Nephron (organoid): ENCODE measurements around the gene KRTAP12-1.
"Not testable (repeated sequence)": the region's sequence is repeated elsewhere in the genome, so short reads cannot be mapped to it uniquely, and the experiment has no call there.

Experiments used
- H3K27ac Mint-ChIP-seq, 3 experiments: 2 replicates each; pipeline ENCODE4 v1.8.0; 2020; ENCODE audit warnings: mixed read lengths in 3 of 3, mild to moderate bottlenecking in 2 of 3, moderate library complexity in 1 of 3
- H3K27me3 Mint-ChIP-seq: 2 replicates; pipeline ENCODE4 v1.8.0; 2021; ENCODE audit warnings: low read depth, mild to moderate bottlenecking, moderate library complexity, mixed read lengths
- H3K36me3 Mint-ChIP-seq: 2 replicates; pipeline ENCODE4 v1.8.0; 2020; ENCODE audit warnings: low read depth, mixed read lengths
- H3K4me1 Mint-ChIP-seq: 2 replicates; pipeline ENCODE4 v1.8.0; 2020; ENCODE audit warnings: mixed read lengths
- H3K4me3 Mint-ChIP-seq, 3 experiments: 2 replicates each; pipeline ENCODE4 v1.8.0; 2020; ENCODE audit warnings: mild to moderate bottlenecking in 3 of 3, mixed read lengths in 3 of 3, moderate library complexity in 2 of 3
- H3K9me3 Mint-ChIP-seq: 2 replicates; pipeline ENCODE4 v1.8.0; 2020; ENCODE audit warnings: mixed read lengths
- CTCF ChIP-seq, 3 experiments: fragments of 200-600 bp; sonication (generic); IDR thresholded peaks; one replicate each; pipeline ENCODE4 v1.5.0; 2021; ENCODE audit warnings: antibody characterized with exemption in 3 of 3; ENCODE audit not compliant: unreplicated experiment in 3 of 3

Gene KRTAP12-1

GRCh38 chr21:44695641-44696040, 13.7 kb upstream of the KRTAP12-1 start:
- peaks cover 18% of the 10 kb centered on the region for H3K4me1 Mint-ChIP-seq
- no peak for TF ChIP-seq CTCF (IDR thresholded peaks at IDR 0.05; ENCODE audit: unreplicated experiment in 3 of 3)
- peaks cover 27% of the 10 kb centered on the region for H3K9me3 Mint-ChIP-seq
- peaks cover 50% of the 10 kb centered on the region for H3K27me3 Mint-ChIP-seq
- no peak overlapping the region for H3K4me3 Mint-ChIP-seq
- no peaks in the 10 kb centered on the region for H3K36me3 Mint-ChIP-seq
- H3K27ac Mint-ChIP-seq = no peak overlapping the region

- Mint-ChIP-seq H3K27me3 (peaks cover 49% of the 10 kb centered on the region), H3K4me3 (no peak overlapping the region), H3K36me3 (no peaks in the 10 kb centered on the region), H3K27ac (no peak overlapping the region), H3K9me3 (peaks cover 27% of the 10 kb centered on the region), H3K4me1 (peaks cover 20% of the 10 kb centered on the region)
- TF ChIP-seq CTCF (IDR thresholded peaks at IDR 0.05; ENCODE audit: unreplicated experiment in 3 of 3) = no peak
Observed at GRCh38 chr21:44695184-44695583, 13.2 kb upstream of the KRTAP12-1 start.

GRCh38 chr21:44694776-44695175, 12.8 kb upstream of the KRTAP12-1 start:
- peaks cover 49% of the 10 kb centered on the region for H3K27me3 Mint-ChIP-seq
- TF ChIP-seq CTCF (IDR thresholded peaks at IDR 0.05; ENCODE audit: unreplicated experiment in 3 of 3) = no peak
- peaks cover 25% of the 10 kb centered on the region for H3K4me1 Mint-ChIP-seq
- H3K36me3 Mint-ChIP-seq = no peaks in the 10 kb centered on the region
- H3K9me3 Mint-ChIP-seq = peaks cover 27% of the 10 kb centered on the region
- no peak overlapping the region for H3K27ac Mint-ChIP-seq
- H3K4me3 Mint-ChIP-seq = no peak overlapping the region

- no peak for TF ChIP-seq CTCF (IDR thresholded peaks at IDR 0.05; ENCODE audit: unreplicated experiment in 3 of 3)
- H3K9me3 Mint-ChIP-seq = peaks cover 27% of the 10 kb centered on the region
- no peaks in the 10 kb centered on the region for H3K36me3 Mint-ChIP-seq
- peaks cover 47% of the 10 kb centered on the region for H3K27me3 Mint-ChIP-seq
- H3K4me1 Mint-ChIP-seq = peaks cover 19% of the 10 kb centered on the region
- H3K4me3 Mint-ChIP-seq = no peak overlapping the region
- no peak overlapping the region for H3K27ac Mint-ChIP-seq
Observed at GRCh38 chr21:44692798-44693512, 11.0 kb upstream of the KRTAP12-1 start.

GRCh38 chr21:44691686-44692085, 9.7 kb upstream of the KRTAP12-1 start:
- no peak overlapping the region for H3K4me3 Mint-ChIP-seq
- H3K4me1 Mint-ChIP-seq = peaks cover 27% of the 10 kb centered on the region
- H3K36me3 Mint-ChIP-seq = no peaks in the 10 kb centered on the region
- no peak for TF ChIP-seq CTCF (IDR thresholded peaks at IDR 0.05; ENCODE audit: unreplicated experiment in 3 of 3)
- no peak overlapping the region for H3K27ac Mint-ChIP-seq
- H3K9me3 Mint-ChIP-seq = peaks cover 27% of the 10 kb centered on the region
- H3K27me3 Mint-ChIP-seq = peaks cover 48% of the 10 kb centered on the region

- H3K4me3 Mint-ChIP-seq, H3K27ac Mint-ChIP-seq, H3K36me3 Mint-ChIP-seq: not testable (repeated sequence)
- Mint-ChIP-seq H3K4me1 (peaks cover 23% of the 10 kb centered on the region), H3K27me3 (peaks cover 45% of the 10 kb centered on the region), H3K9me3 (peaks cover 20% of the 10 kb centered on the region)
Observed at GRCh38 chr21:44689740-44690139, 7.8 kb upstream of the KRTAP12-1 start.
